GM12864 (cell line): Measurements from ENCODE around the gene SLC35B1.

Experiments used
- DNase-seq: peaks from one replicate; pipeline ENCODE4 v3.0.0-alpha.2; 2011; ENCODE audit warnings: low read depth
- H3K4me3 ChIP-seq: 2 replicates; pipeline ENCODE4 v1.5.1; 2011; ENCODE audit warnings: mild to moderate bottlenecking, low read depth, low read length, control low read depth
- TF ChIP-seq, protein P1 (sequence below): IDR thresholded peaks from 2 replicates; pipeline ENCODE4 v1.5.1; 2011; ENCODE audit warnings: low read depth, mild to moderate bottlenecking, moderate library complexity, low read length, control low read depth, inconsistent platforms; ENCODE audit errors: missing control alignments

The SLC35B1 gene

DNA sequence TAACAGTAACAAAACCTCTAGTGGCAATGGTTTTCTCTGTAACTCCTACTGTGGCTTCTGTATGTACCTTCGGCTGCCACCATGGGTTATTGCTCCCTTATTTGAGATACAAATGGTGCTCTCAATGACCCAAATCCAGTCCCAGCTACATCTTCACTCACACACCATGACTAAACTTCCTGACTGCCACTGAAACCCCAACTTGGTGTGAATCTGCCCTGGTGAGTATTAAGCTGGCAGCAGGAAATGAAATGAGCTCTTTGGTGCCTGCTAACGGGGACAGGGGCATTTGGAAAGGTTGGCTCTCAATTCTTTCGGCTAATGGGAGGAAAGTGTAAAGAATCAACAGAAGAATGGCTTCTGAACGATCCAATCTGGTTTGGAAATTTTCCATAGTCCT is 7.5 kb upstream of the SLC35B1 start:
- no peak overlapping the region for H3K4me3 ChIP-seq
- TF ChIP-seq, protein P1, sequence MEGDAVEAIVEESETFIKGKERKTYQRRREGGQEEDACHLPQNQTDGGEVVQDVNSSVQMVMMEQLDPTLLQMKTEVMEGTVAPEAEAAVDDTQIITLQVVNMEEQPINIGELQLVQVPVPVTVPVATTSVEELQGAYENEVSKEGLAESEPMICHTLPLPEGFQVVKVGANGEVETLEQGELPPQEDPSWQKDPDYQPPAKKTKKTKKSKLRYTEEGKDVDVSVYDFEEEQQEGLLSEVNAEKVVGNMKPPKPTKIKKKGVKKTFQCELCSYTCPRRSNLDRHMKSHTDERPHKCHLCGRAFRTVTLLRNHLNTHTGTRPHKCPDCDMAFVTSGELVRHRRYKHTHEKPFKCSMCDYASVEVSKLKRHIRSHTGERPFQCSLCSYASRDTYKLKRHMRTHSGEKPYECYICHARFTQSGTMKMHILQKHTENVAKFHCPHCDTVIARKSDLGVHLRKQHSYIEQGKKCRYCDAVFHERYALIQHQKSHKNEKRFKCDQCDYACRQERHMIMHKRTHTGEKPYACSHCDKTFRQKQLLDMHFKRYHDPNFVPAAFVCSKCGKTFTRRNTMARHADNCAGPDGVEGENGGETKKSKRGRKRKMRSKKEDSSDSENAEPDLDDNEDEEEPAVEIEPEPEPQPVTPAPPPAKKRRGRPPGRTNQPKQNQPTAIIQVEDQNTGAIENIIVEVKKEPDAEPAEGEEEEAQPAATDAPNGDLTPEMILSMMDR = no peak

DNA sequence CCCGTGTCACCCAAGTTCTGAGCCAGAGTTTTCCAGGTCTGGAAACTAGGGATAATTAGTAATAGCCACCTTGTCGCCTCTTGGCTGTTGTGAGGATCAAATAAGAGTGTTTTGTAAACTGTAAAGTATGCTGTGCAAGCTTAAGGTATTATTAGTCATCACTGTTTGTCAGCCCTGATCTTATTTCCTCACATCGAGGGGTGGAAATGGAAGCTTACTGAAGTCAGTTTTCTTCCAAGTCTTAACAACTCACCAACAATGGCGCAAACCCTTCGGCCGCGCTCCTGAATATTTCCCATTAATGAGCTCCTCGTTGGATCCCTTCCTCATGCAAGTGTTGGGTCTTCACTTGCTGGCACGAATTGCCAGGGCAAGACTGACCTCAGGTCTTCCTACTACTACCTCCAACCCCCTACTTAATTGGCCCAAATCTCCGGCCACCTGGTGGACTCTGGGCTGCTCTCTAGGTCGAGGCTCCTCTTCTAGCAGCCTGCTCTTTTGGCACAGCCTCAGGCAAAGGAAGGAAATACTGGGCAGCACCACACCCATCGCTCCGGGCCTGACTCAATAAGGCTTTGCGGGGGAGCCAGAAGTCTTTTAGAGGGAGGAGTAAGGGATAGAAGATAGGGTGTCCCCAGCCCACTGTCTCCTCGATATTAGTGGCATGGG is 885 bp upstream of the SLC35B1 start:
- DNase-seq = no peak
- peak overlapping the region; percentile 83; the same call in 1 of the 2 replicates for H3K4me3 ChIP-seq
- TF ChIP-seq, protein P1 = peak; percentile 1

More for the DNA sequence above, 7.5 kb upstream of the SLC35B1 start:
- no peak for DNase-seq

DNA sequence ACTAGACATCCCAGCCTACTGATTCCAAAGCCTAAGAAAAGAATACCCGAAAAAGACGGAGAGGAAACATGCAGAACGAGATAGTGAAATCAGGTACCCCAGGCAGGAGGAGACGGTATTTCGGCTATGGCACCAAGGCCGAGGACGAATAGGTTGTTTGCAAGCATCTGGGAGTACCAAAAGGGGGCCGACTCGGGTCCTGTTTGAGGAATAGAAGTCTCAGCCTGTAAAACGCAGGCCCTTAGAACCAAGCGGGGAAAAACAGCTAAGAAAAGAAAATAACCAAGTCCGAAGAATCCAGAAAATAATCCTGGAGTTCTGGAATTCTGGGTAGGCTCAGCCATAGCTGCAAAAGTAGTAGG is 537 bp downstream of the SLC35B1 start:
- TF ChIP-seq, protein P1 = no peak
- peak overlapping the region; percentile 83 for H3K4me3 ChIP-seq
- DNase-seq = no peak

DNA sequence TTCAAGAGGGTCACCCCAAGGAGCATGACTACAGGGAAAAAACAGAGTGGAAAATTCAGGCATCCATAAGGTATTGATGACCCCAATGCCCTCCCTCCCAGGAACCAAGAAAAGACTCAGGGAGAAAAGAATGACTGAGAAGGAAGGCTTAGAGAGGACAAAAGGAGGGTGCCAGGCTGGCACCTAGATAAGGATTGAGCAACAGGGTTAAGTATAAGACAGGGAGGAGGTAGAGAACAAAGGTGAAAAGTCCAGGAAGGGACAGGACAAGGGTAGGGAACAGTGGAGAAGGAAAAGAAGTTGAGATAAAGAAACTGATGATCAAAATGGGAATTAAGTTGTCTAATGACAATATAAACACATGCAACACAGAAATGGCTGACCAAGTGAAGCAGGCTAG is 2.5 kb downstream of the SLC35B1 start:
- no peak for DNase-seq
- TF ChIP-seq, protein P1 = no peak

DNA sequence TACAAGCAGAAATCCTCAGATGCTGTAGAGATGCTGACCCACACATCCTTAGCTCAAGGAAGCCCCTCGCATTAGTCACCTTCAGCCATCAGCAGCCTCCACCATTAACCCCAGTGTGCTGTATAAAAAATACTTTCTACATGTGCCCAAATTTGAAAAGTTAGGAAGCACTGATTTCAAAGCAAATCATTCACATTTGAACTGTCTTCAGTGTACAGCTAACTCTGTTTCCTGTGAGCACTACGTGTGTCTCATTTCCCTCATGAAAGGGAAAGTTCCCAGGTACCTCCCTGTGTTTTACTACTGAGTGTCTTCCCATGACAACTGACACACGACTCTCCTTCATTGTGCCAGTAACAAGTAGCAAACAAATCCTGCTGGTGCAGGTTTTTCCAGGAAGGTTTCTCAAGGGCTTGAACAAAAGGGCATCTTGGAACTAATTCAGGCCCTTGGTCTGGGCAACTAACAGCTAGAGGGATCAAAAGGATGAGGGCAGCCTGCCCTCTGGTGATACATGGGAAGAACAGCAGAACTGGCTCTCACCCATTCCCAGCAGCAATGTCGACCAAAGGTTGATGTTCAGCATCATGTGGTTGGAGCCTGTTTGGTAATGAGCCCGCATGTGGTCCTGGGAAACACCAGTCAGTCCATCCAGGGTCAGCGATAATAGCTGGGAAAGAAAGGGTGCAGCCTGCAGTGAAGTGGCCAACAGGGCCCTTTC is 4.0 kb downstream of the SLC35B1 start:
- TF ChIP-seq, protein P1 = peak; percentile 59
- H3K4me3 ChIP-seq = no peak overlapping the region
- no peak for DNase-seq

More for the DNA sequence above, 2.5 kb downstream of the SLC35B1 start:
- H3K4me3 ChIP-seq = no peak overlapping the region

GRCh38 chr17:49700960-49701359 is 6.8 kb downstream of the SLC35B1 start:
- DNase-seq = no peak
- no peak overlapping the region for H3K4me3 ChIP-seq
- TF ChIP-seq, protein P1 = no peak
